K562 (cell line): Measurements from ENCODE around the gene DENND1A. TPM values are rescaled to one million over a fixed set of nuclear protein-coding genes. Genes with fewer than 3 reads are reported as not detected.
A peak's percentile ranks its signal among the peaks of the same experiment; 100 is the strongest.

Experiments
- ATAC-seq: fragments of 200-7000 bp; cut with Tn5 transposase; 3 replicates; pipeline ENCODE4 v1.9.1; 2020; ENCODE audit warnings: moderate library complexity
- BruUV-seq: library from RNA; stranded (reverse); fragments of 400-500 nt; replicated peaks from 2 replicates; lab custom pipeline; 2021; lab: Mats Ljungman, UMichigan
- CTCF ChIA-PET: fragments of 300-600 bp; formaldehyde crosslinking; extraction: SDS; loops from one replicate; lab custom pipeline; 2021; ENCODE audit warnings: low intra/inter-chr PET ratio; lab: Yijun Ruan, JAX
- POLR2A ChIA-PET: fragments of 300-600, 350-650 bp; sonication (Branson Sonifier 250); formaldehyde crosslinking; extraction: SDS; loops from one replicate; lab custom pipeline; 2021; ENCODE audit warnings: antibody characterized with exemption, inconsistent platforms; lab: Yijun Ruan, JAX
- DNase-seq, 4 experiments: peaks; one replicate each; pipeline versions ENCODE4 v3.0.0 to v3.0.0-alpha.2; 2011 to 2018; ENCODE audit warnings: low spot score in 3 of 4, mixed read lengths in 3 of 4; ENCODE audit errors: extremely low read depth in 1 of 4
- FAIRE-seq: peaks from 2 replicates; lab custom pipeline; 2011; peaks lifted over from hg19 to GRCh38; lab: Jason Lieb, UNC
- H2AFZ ChIP-seq: 2 replicates; pipeline ENCODE4 v1.6.0; 2011; ENCODE audit warnings: low read depth, low read length, control low read depth, inconsistent platforms
- H3K27ac ChIP-seq: fragments of 200-600 bp; 3 replicates; pipeline ENCODE4 v1.8.0; 2011; ENCODE audit warnings: low read depth, mild to moderate bottlenecking, control low read depth, inconsistent platforms, low read length, moderate library complexity, mixed read lengths; ENCODE audit errors: extremely low read depth
- H3K27me3 ChIP-seq, 2 experiments: fragments of 300-600 bp in 1 of 2; 2 replicates in 1 of 2; 3 replicates in 1 of 2; pipeline versions ENCODE4 v1.6.0 to v1.8.0; 2011; ENCODE audit warnings: inconsistent platforms in 2 of 2, low read length in 2 of 2, mild to moderate bottlenecking in 1 of 2, mixed read lengths in 1 of 2, moderate library complexity in 1 of 2; ENCODE audit not compliant: control insufficient read depth in 2 of 2, insufficient read depth in 2 of 2
- H3K36me3 ChIP-seq: fragments of 300-600 bp; 3 replicates; pipeline ENCODE4 v1.8.0; 2011; ENCODE audit warnings: mild to moderate bottlenecking, low read length, inconsistent platforms; ENCODE audit not compliant: control insufficient read depth, insufficient read depth
- H3K4me1 ChIP-seq, 2 experiments: fragments of 200-600 bp in 1 of 2; replicated peaks in 1 of 2; 2 replicates in 1 of 2; 3 replicates in 1 of 2; pipeline versions ENCODE4 v1.5.1 to v1.8.0; 2011; ENCODE audit warnings: inconsistent platforms in 2 of 2, low read length in 2 of 2, mild to moderate bottlenecking in 1 of 2, mixed read lengths in 1 of 2, moderate library complexity in 1 of 2; ENCODE audit not compliant: control insufficient read depth in 2 of 2, insufficient read depth in 2 of 2
- H3K4me2 ChIP-seq: 2 replicates; pipeline ENCODE4 v1.6.1; 2011; ENCODE audit warnings: low read length, control low read depth, inconsistent platforms, mixed read lengths; ENCODE audit not compliant: insufficient read depth
- H3K4me3 ChIP-seq: fragments of 200-600 bp; sonication (generic), shearing (Covaris generic); 2 replicates; pipeline ENCODE4 v1.5.1; 2016; ENCODE audit warnings: control low read depth, inconsistent platforms
- H3K79me2 ChIP-seq: fragments of 200-600 bp; 3 replicates; pipeline ENCODE4 v1.8.0; 2011; ENCODE audit warnings: low read length, inconsistent platforms; ENCODE audit not compliant: control insufficient read depth, insufficient read depth
- H3K9ac ChIP-seq, 2 experiments: 2 replicates each; pipeline versions ENCODE4 v1.6.0 to v1.6.1; 2011; ENCODE audit warnings: low read depth in 2 of 2, low read length in 2 of 2, control low read depth in 1 of 2, inconsistent platforms in 1 of 2, mild to moderate bottlenecking in 1 of 2, mixed read lengths in 1 of 2; ENCODE audit not compliant: insufficient read depth in 1 of 2
- H3K9me1 ChIP-seq: one replicate; pipeline ENCODE4 v1.6.0; 2011; ENCODE audit warnings: inconsistent platforms, mild to moderate bottlenecking, low read length, moderate library complexity; ENCODE audit not compliant: control insufficient read depth, insufficient read depth
- H3K9me3 ChIP-seq: replicated peaks from 2 replicates; pipeline ENCODE4 v1.5.1; 2011; ENCODE audit warnings: low read depth, low read length, inconsistent platforms; ENCODE audit not compliant: control insufficient read depth, insufficient read depth
- H4K20me1 ChIP-seq: replicated peaks from 2 replicates; pipeline ENCODE4 v1.6.1; 2011; ENCODE audit warnings: low read length, inconsistent platforms, mixed read lengths; ENCODE audit not compliant: control insufficient read depth, insufficient read depth
- FOXM1 ChIP-seq, 2 experiments: fragments of 450-650 bp in 1 of 2; sonication (generic) in 1 of 2; formaldehyde crosslinking in 1 of 2; IDR thresholded peaks; 2 replicates each; pipeline versions ENCODE4 v1.6.1 to v1.9.0; 2017 to 2022; ENCODE audit warnings: low read depth in 2 of 2, mild to moderate bottlenecking in 2 of 2, missing genetic modification reagents in 1 of 2, moderate library complexity in 1 of 2
- TCFL5 ChIP-seq: fragments of 250-450 bp; sonication (Bioruptor Pico); conservative IDR thresholded peaks from 2 replicates; pipeline ENCODE4 v1.6.1; 2021; ENCODE audit warnings: mild to moderate bottlenecking, moderate library complexity, matching md5 sums
- WGBS: fragments of 100-300 bp; shearing (Covaris generic); methylation state at CpG from one replicate; pipeline ENCODE4 v1.1.6; 2016; ENCODE audit warnings: low coverage, mixed read lengths; ENCODE audit not compliant: insufficient coverage; ENCODE audit errors: missing lambda C conversion rate; 5-methylcytosine and 5-hydroxymethylcytosine counted together
- in situ Hi-C: fragments of 300-500 bp; cut with MboI; formaldehyde crosslinking; loops from 4 replicates; pipeline ENCODE4 v1.15.0; 2018; ENCODE audit warnings: inconsistent platforms, mixed read lengths
- intact Hi-C: fragments of 100-400 bp; cut with micrococcal nuclease; formaldehyde crosslinking; loops from 2 replicates; pipeline ENCODE4 v1.14.2; 2022
- polyA plus RNA-seq, 8 experiments: library from polyadenylated mRNA; depleted of rRNA in 4 of 8; stranded (reverse) in 5 of 8; unstranded in 3 of 8; fragments of >200 nt; fragmentation: Nextera tagmentation in 2 of 8; fragmentation: Illumina TruSeq in 1 of 8; extraction: Ambion mirVana in 2 of 8; extraction: Trizol in 1 of 8; gene quantifications; 2 replicates each; pipeline versions ENCODE4 v1.2.1 to v1.2.3, GENCODE V29; 2011 to 2014; ENCODE audit warnings: inconsistent platforms in 1 of 8, missing spikeins in 1 of 8
- total RNA-seq, 7 experiments: library from RNA; depleted of rRNA in 6 of 7; stranded (reverse); fragments of >200 nt in 6 of 7; fragmentation: Illumina TruSeq in 2 of 7; extraction: Trizol in 2 of 7; gene quantifications; 2 replicates each; pipeline versions ENCODE4 v1.2.1 to v1.2.3, GENCODE V29; 2011 to 2021; ENCODE audit warnings: low replicate concordance in 1 of 7
- TF ChIP-seq, protein P1 (sequence below): fragments of 450-650 bp; IDR thresholded peaks from 2 replicates; pipeline ENCODE4 v1.6.1; 2018; ENCODE audit not compliant: partially characterized antibody

Gene DENND1A
- total and polyA plus RNA-seq, 9 of the 15 experiments (the other 6 are each of a cell fraction or from before 2014, with no cell fraction given), result 7.6 to 29.5 (median 15.7) TPM

DNA sequence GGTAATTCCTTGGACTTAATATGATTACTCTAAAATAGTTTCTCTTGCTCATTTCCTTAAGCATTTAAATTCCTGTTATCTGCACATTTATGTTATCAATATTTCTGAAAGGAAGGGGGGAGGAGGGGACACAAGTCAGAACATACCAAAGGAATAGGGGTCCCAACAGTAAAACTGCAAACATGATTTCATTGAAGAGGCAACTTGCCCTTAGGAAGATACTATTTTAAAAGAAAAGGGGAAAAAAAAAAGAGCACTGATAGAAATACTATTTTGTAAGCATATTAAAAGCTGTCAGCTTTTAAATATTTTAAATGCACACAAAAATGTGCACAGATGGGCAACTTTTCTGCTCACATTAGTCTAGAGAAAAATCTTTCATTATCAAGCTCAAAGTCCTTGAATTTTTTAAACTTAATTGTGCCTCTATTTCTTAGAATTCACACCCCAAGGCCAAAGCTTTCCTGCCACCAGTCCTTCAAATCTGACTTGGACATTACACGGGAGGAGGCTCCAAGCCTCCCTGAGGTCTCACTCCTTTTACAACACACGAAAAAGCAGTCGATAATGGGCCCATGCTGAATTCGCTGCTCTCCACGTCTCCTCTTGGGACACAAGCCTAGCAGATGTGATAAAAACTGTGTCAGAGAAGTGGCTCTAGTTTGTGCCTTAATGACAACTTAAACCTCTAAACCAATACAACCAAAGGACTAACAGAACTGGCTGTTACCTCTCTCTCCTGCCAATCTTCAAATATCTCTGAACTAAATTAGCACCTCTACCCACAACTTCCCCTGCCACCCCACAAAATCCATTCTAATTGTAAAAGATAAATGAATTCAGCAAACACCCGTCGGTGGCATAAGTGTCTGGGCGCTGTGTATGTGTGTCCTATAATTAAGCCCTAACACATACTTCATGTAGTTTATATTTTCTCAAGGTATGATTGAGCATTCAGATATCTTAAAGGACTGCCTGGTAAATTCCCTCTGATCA is 154.3 kb downstream of the DENND1A start:
- DNase-seq, result no peak
- no peak for ATAC-seq
- FAIRE-seq, result no peak
- TF ChIP-seq FOXM1 (IDR thresholded peaks at IDR 0.05; ENCODE audit: low read depth), result no peak
- TF ChIP-seq FOXM1 (CRISPR knock-in tag; IDR thresholded peaks at IDR 0.05; ENCODE audit: low read depth), result no peak
- TF ChIP-seq, protein P1, sequence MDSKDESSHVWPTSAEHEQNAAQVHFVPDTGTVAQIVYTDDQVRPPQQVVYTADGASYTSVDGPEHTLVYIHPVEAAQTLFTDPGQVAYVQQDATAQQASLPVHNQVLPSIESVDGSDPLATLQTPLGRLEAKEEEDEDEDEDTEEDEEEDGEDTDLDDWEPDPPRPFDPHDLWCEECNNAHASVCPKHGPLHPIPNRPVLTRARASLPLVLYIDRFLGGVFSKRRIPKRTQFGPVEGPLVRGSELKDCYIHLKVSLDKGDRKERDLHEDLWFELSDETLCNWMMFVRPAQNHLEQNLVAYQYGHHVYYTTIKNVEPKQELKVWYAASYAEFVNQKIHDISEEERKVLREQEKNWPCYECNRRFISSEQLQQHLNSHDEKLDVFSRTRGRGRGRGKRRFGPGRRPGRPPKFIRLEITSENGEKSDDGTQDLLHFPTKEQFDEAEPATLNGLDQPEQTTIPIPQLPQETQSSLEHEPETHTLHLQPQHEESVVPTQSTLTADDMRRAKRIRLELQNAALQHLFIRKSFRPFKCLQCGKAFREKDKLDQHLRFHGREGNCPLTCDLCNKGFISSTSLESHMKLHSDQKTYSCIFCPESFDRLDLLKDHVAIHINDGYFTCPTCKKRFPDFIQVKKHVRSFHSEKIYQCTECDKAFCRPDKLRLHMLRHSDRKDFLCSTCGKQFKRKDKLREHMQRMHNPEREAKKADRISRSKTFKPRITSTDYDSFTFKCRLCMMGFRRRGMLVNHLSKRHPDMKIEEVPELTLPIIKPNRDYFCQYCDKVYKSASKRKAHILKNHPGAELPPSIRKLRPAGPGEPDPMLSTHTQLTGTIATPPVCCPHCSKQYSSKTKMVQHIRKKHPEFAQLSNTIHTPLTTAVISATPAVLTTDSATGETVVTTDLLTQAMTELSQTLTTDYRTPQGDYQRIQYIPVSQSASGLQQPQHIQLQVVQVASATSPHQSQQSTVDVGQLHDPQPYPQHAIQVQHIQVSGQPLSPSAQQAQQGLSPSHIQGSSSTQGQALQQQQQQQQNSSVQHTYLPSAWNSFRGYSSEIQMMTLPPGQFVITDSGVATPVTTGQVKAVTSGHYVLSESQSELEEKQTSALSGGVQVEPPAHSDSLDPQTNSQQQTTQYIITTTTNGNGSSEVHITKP, result peak; percentile 55
- no peak for TF ChIP-seq TCFL5 (CRISPR knock-in tag)
- ChIA-PET CTCF (no interaction called here), POLR2A (interaction anchor here (0.7 to 1.3 kb wide), 4 partner anchors 13 to 149 kb away, joined by 3 read pairs; no protein-coding TSS in a partner anchor)
- H4K20me1 ChIP-seq, result no peaks in the 10 kb centered on the region
- no peaks in the 10 kb centered on the region for H3K4me1 ChIP-seq
- no peak overlapping the region for H3K4me2 ChIP-seq
- no peaks in the 10 kb centered on the region for H3K79me2 ChIP-seq
- WGBS, result 56% methylated on average over 8 of the region's 8 CpGs
- H3K9ac ChIP-seq, result no peak overlapping the region
- H3K4me3 ChIP-seq, result no peak overlapping the region
- H3K9me1 ChIP-seq, result no peaks in the 10 kb centered on the region
- no peak overlapping the region for H2AFZ ChIP-seq
- no peaks in the 10 kb centered on the region for H3K27me3 ChIP-seq
- no peak overlapping the region for H3K27ac ChIP-seq
- no peaks in the 10 kb centered on the region for H3K36me3 ChIP-seq
- in situ Hi-C loops, result no loop called here
- no TSS peak for BruUV-seq
- H3K9me3 ChIP-seq, result no peaks in the 10 kb centered on the region
- intact Hi-C loops, result no loop called here
